Retinal pigment epithelial cell (primary cell): ENCODE results near the gene TEAD3.
A peak's percentile ranks its signal among the peaks of the same experiment; 100 is the strongest.

Source experiments
- DNase-seq: peaks from one replicate; pipeline ENCODE4 v3.0.0-alpha.2; 2010; ENCODE audit warnings: low read depth
- H3K4me3 ChIP-seq: 2 replicates; pipeline ENCODE4 v1.5.1; 2011; ENCODE audit warnings: mild to moderate bottlenecking, low read length, control low read depth, moderate library complexity
- TF ChIP-seq, protein P1 (sequence below): conservative IDR thresholded peaks from 2 replicates; pipeline ENCODE4 v1.5.1; 2011; ENCODE audit warnings: low read depth, low read length, control low read depth, inconsistent platforms

The TEAD3 gene

DNA sequence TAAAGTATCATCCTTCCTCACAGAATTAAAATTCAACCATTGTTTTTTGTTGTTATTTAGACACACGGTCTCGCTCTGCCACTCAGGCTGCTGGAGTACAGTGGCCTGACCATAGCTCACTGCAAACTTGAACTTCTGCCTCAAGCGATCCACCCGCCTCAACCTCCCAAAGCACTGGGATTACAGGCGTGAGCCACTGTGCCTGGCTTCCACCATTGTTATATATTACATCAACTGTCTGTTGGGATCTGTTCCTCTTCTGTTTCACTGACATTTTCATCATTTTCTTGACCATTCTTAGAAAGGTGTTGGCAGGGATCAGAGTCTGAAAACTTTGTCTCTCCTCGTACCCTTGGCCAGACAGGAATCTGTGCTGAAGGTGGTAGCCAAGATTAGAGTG, 37.1 kb upstream of the TEAD3 start:
- H3K4me3 ChIP-seq, result no peak overlapping the region
- DNase-seq, result no peak
- TF ChIP-seq, protein P1, sequence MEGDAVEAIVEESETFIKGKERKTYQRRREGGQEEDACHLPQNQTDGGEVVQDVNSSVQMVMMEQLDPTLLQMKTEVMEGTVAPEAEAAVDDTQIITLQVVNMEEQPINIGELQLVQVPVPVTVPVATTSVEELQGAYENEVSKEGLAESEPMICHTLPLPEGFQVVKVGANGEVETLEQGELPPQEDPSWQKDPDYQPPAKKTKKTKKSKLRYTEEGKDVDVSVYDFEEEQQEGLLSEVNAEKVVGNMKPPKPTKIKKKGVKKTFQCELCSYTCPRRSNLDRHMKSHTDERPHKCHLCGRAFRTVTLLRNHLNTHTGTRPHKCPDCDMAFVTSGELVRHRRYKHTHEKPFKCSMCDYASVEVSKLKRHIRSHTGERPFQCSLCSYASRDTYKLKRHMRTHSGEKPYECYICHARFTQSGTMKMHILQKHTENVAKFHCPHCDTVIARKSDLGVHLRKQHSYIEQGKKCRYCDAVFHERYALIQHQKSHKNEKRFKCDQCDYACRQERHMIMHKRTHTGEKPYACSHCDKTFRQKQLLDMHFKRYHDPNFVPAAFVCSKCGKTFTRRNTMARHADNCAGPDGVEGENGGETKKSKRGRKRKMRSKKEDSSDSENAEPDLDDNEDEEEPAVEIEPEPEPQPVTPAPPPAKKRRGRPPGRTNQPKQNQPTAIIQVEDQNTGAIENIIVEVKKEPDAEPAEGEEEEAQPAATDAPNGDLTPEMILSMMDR, result no peak

DNA sequence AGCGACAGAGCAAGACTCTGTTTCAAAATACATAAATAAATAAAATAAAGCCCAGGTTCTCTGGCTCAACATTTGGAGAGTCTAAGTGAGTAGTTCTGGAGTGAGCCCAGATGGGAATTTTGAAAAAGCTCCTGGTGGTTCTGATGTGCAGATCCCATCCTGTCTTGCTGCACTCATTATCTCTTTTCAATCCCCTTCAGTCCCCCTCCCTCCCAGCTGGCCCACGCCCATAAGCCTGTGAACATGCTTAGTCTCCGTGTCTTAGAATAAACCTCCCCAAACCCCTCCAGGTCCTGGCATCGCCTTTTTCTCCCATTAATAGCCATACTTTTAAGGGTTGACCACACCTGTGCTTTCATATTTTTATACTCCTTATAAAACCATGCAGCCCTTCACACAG, 35.2 kb upstream of the TEAD3 start:
- H3K4me3 ChIP-seq, result no peak overlapping the region
- no peak for DNase-seq
- TF ChIP-seq, protein P1, result no peak

DNA sequence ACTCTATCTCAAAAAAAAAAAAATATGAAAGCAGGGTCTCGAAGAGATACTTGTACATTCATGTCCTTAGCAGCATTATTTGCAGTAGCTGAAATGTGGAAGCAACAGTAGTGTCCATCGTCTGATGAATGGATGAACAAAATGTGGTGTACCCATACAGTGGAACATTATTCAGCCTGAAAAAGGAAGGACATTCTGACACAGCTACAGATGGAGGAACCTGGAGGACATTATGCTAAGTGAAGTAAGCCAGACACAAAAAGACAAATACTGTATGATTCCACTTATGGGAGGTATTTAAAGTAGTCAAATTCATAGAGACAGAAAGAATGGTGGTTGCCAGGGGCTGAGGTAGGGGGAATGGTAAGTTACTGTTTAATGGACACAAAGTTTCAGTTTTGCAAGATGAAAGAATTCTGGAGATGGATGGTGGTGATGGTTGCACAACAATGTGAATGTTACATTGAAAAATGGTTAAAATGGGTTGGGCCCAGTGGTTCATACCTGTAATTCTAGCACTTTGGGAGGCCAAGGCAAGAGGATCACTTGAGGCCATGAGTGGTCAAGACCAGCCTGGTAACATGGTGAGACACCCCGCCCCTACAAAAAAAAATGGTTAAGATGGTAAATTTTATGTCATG, 27.6 kb upstream of the TEAD3 start:
- TF ChIP-seq, protein P1, result no peak
- no peak overlapping the region for H3K4me3 ChIP-seq
- DNase-seq, result no peak

DNA sequence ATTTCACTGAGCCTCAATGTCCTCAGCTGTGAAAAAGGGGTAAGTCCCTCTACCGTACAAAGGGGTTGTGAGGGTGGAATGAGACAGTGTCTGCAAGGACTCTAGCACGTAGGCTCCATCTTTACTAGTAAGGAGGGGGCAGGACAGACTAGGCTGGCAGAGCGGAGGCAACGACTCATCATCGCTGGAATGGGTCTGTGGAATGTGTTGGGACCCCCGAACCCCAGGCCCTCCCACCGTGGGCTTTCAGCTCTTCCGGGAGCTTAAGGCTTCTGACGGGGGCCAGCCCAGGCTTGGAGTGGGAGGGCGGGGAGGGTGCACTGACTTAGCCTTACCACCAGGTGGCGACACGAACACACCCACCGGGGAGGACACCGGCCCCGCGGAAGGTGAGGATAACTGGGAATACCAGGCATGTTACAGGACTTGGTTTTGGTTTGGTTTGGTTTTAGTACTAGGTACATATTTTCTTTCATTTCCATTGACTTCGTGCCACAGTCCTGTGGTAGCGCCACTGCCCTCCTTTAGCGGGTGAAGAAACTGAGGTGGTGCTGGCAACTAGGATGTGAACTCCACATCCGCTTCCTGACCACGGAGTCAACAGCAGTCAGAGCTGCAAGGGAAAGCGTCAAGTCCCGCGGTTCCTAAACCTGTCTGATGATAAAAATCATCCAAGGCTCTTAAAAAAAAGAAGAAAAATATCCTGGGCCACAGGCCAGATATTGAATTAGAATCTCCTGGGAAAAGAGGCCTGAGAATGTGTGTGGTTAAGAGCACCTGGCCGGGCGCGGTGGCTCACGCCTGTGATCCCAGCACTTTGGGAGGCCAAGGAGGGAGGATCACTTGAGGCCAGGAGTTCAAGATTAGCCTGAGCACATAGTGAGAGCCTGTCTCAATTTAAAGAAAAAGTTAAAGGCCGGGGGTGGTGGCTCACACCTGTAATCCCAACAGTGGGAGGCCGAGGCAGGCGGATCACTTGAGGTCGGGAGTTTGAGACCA, 26.1 kb upstream of the TEAD3 start:
- TF ChIP-seq, protein P1, result peak; percentile 96
- H3K4me3 ChIP-seq, result peak overlapping the region; percentile 13
- no peak for DNase-seq

DNA sequence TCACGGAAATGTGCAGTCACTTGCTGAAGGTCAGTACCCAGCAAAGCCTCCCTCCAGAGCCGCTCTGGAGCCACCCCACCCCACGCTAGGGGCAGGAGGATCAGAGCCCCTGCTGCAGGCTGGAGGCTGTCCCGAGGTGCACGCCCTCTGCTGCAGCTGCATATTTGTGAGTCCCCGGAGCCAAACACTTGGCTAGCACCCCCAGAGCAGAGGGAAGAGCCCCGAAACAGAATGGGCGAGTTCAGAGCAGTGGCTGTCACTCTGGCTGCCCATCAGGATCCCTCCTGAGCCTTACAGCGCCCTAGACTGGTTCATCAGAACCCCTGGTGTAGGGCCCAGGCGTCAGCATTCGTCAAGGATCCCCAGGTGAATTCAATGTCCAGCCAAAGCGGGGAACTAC, 25.3 kb upstream of the TEAD3 start:
- no peak overlapping the region for H3K4me3 ChIP-seq
- no peak for DNase-seq
- TF ChIP-seq, protein P1, result no peak

DNA sequence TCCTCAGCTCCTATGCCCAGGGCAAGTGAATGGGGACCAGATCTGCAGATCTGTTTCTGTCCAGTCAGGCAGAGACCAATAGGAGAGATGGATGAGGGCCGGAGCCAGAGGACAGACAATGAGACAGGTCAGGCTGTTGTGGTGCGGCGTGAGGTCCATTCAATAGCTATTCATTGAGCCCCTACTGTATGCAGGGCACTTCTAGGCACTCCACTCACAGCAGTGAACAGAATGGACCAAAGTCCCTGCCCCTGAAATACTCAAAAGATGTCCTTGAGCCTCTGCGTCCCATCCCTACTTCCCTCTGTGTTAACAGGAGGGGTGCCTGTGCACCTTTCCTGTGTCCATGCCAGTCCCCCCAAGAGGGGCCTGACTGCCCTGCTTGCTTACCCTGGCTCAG, 24.4 kb upstream of the TEAD3 start:
- TF ChIP-seq, protein P1, result no peak
- no peak for DNase-seq
- no peak overlapping the region for H3K4me3 ChIP-seq
